Endodermal cell (in vitro differentiated cells): ENCODE data around the gene KLHL18. TPM values are rescaled to one million over a fixed set of nuclear protein-coding genes. Genes with fewer than 3 reads are reported as not detected.
A peak's percentile ranks its signal among the peaks of the same experiment; 100 is the strongest.

Experiments used
- DNase-seq: peaks from one replicate; pipeline ENCODE4 v3.0.0-alpha.2; 2017
- H3K27ac ChIP-seq: 2 replicates; pipeline ENCODE4 v1.5.1; 2013; ENCODE audit warnings: mild to moderate bottlenecking, low read depth, low read length, moderate library complexity
- H3K27me3 ChIP-seq: 2 replicates; pipeline ENCODE4 v1.6.1; 2013; ENCODE audit warnings: mild to moderate bottlenecking, low read length, moderate library complexity; ENCODE audit not compliant: insufficient read depth, control insufficient read depth, poor library complexity, severe bottlenecking
- H3K36me3 ChIP-seq: 2 replicates; pipeline ENCODE4 v1.7.0; 2013; ENCODE audit warnings: mild to moderate bottlenecking, low read length, moderate library complexity; ENCODE audit not compliant: control insufficient read depth, insufficient read depth
- H3K4me1 ChIP-seq: one replicate; pipeline ENCODE4 v1.7.0; 2013; ENCODE audit warnings: low read length; ENCODE audit not compliant: control insufficient read depth, insufficient read depth
- H3K4me3 ChIP-seq: 2 replicates; pipeline ENCODE4 v1.5.1; 2013; ENCODE audit warnings: mild to moderate bottlenecking, low read length, moderate library complexity
- H3K9ac ChIP-seq: 2 replicates; pipeline ENCODE4 v1.6.1; 2013; ENCODE audit warnings: mild to moderate bottlenecking, low read length, moderate library complexity; ENCODE audit not compliant: poor library complexity, severe bottlenecking; ENCODE audit errors: extremely low read depth
- H3K9me3 ChIP-seq: 2 replicates; pipeline ENCODE4 v1.6.1; 2013; ENCODE audit warnings: mild to moderate bottlenecking, low read length, moderate library complexity; ENCODE audit not compliant: control insufficient read depth
- H3K27ac Mint-ChIP-seq: 2 replicates; pipeline ENCODE4 v1.8.0; 2020; ENCODE audit warnings: mixed read lengths
- H3K27me3 Mint-ChIP-seq: 2 replicates; pipeline ENCODE4 v1.8.0; 2021; ENCODE audit warnings: mild to moderate bottlenecking, mixed read lengths; ENCODE audit not compliant: insufficient read depth
- H3K36me3 Mint-ChIP-seq: 2 replicates; pipeline ENCODE4 v1.8.0; 2020; ENCODE audit warnings: low read depth, mixed read lengths
- H3K4me1 Mint-ChIP-seq: 2 replicates; pipeline ENCODE4 v1.8.0; 2020; ENCODE audit warnings: mixed read lengths
- H3K4me3 Mint-ChIP-seq: 2 replicates; pipeline ENCODE4 v1.8.0; 2020; ENCODE audit warnings: mild to moderate bottlenecking, moderate library complexity, mixed read lengths
- H3K9me3 Mint-ChIP-seq: 2 replicates; pipeline ENCODE4 v1.8.0; 2020; ENCODE audit warnings: mild to moderate bottlenecking, mixed read lengths
- CTCF ChIP-seq: fragments of 200-600 bp; sonication (generic); conservative IDR thresholded peaks from 2 replicates; pipeline ENCODE4 v1.5.0; 2021; ENCODE audit warnings: antibody characterized with exemption, mild to moderate bottlenecking
- WGBS, 2 experiments: methylation state at CpG; one replicate each; pipeline versions ENCODE4 v1.1.5 to v1.1.7; 2013; ENCODE audit warnings: missing lambda C conversion rate in 2 of 2, mixed read lengths in 1 of 2; ENCODE audit not compliant: insufficient coverage in 1 of 2, insufficient read length in 1 of 2; 5-methylcytosine and 5-hydroxymethylcytosine counted together
- long read RNA-seq, 4 experiments: library from polyadenylated mRNA in 2 of 4; library from RNA in 1 of 4; library from capped mRNA in 1 of 4; stranded (forward) in 3 of 4; unstranded in 1 of 4; transcript quantifications; one replicate each; pipeline ENCODE4 v2.0.0, GENCODE V29; 2020 to 2021; ENCODE audit warnings: inconsistent platforms in 1 of 4
- polyA plus RNA-seq, 2 experiments: library from polyadenylated mRNA; stranded (reverse); fragments of 50-300 nt; gene quantifications; one replicate each; pipeline ENCODE4 v1.2.3, GENCODE V29; 2013
- total RNA-seq, 2 donors: library from RNA; stranded (reverse); fragmentation: NEBNext Ultra II Directional in 1 of 2; extraction: Animal tissue kit (Norgen Biotek cat#: 25700) in 1 of 2; gene quantifications; 2 replicates in 1 of 2; 3 replicates in 1 of 2; pipeline ENCODE4 v1.2.1, GENCODE V29; 2021

The KLHL18 gene
- 10 to 100 TPM; 20.7 to 28.3 TPM for total RNA-seq
- polyA plus RNA-seq (2013, experiment 1 of 2): 14.5 TPM
- polyA plus RNA-seq (2013, experiment 2 of 2): 16.8 TPM
- long read RNA-seq, experiment 1, full-length matches to known transcripts: 1 of 4 reads
- long read RNA-seq, experiment 1, partial matches to known transcripts: 1 of 4 reads
- long read RNA-seq, experiment 1, other reads (novel, unspliced or antisense): 2 of 4 reads
- long read RNA-seq, experiment 2, full-length matches to known transcripts: 5 of 19 reads
- long read RNA-seq, experiment 2, partial matches to known transcripts: 6 of 19 reads
- long read RNA-seq, experiment 2, other reads (novel, unspliced or antisense): 8 of 19 reads
- long read RNA-seq, experiment 3, full-length matches to known transcripts: 65 of 115 reads
- long read RNA-seq, experiment 3, partial matches to known transcripts: 5 of 115 reads
- long read RNA-seq, experiment 3, other reads (novel, unspliced or antisense): 45 of 115 reads
- long read RNA-seq, experiment 4, partial matches to known transcripts: 1 of 3 reads
- long read RNA-seq, experiment 4, other reads (novel, unspliced or antisense): 1 of 3 reads

GRCh38 chr3:47282424-47283192 is at the start of gene KLHL18, which contains the start of gene KIF9:
KLHL18 (plus strand) TSS chr3:47282944; CDS start chr3:47282966, 22 bp downstream.
KIF9 (minus strand) TSS chr3:47282799; CDS start chr3:47277374, 5,425 bp downstream.
- Mint-ChIP-seq H3K27ac (peak within 1 kb of the TSS; percentile 99), H3K9me3 (no peaks in the 10 kb centered on the region), H3K4me3 (peak within 1 kb of the TSS; percentile 95), H3K27me3 (no peaks in the 10 kb centered on the region), H3K4me1 (peaks cover 13% of the 10 kb centered on the region), H3K36me3 (no peaks in the 10 kb centered on the region)
- TF ChIP-seq CTCF: no peak
- Histone ChIP-seq H3K4me1 (no peaks in the 10 kb centered on the region), H3K27ac (peak within 1 kb of the TSS; percentile 97), H3K27me3 (no peaks in the 10 kb centered on the region), H3K36me3 (peaks cover 14% of the 10 kb centered on the region), H3K9me3 (no peaks in the 10 kb centered on the region), H3K4me3 (peak within 1 kb of the TSS; percentile 99), H3K9ac (peak within 1 kb of the TSS; percentile 97)
- peak; percentile 95 for DNase-seq
- 0% methylated on average over 22 to 82 of the region's 82 CpGs for WGBS, 2 experiments

DNA sequence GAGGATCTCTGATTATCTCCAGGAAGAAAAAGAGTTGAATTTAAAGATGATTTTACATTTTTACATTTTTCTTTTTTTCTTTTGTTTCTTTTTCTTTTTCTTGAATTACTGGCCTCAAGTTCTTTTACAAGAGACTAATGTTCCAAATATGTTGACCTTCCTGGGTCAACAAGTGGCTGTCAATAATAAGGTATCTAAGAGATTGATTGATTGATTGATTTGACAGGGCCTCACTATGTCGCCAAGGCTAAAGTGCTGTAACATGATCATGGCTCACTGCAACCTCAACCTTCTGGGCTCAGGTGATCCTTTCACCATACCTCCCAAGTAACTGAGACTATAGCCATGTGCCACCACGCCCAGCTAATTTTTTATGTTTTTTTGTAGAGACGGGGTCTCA is 44.7 kb upstream of the KLHL18 start:
- H3K27ac Mint-ChIP-seq: no peak overlapping the region
- 92 to 100% methylated on average over 2 to 3 of the region's 3 CpGs for WGBS, 2 experiments
- no peaks in the 10 kb centered on the region for H3K4me1 Mint-ChIP-seq
- no peak overlapping the region for H3K4me3 Mint-ChIP-seq
- H3K36me3 Mint-ChIP-seq: no peaks in the 10 kb centered on the region
- H3K9me3 Mint-ChIP-seq: no peaks in the 10 kb centered on the region
- no peak overlapping the region for H3K4me3 ChIP-seq
- no peaks in the 10 kb centered on the region for H3K4me1 ChIP-seq
- no peak overlapping the region for H3K9ac ChIP-seq
- H3K27ac ChIP-seq: no peak overlapping the region
- no peak for DNase-seq
- TF ChIP-seq CTCF: no peak
- no peaks in the 10 kb centered on the region for H3K27me3 ChIP-seq
- no peaks in the 10 kb centered on the region for H3K9me3 ChIP-seq
- no peaks in the 10 kb centered on the region for H3K36me3 ChIP-seq
- H3K27me3 Mint-ChIP-seq: no peaks in the 10 kb centered on the region

- H3K36me3 Mint-ChIP-seq: no peaks in the 10 kb centered on the region
- Histone ChIP-seq H3K27me3 (no peaks in the 10 kb centered on the region), H3K4me1 (no peaks in the 10 kb centered on the region), H3K9ac (no peak overlapping the region), H3K9me3 (no peaks in the 10 kb centered on the region), H3K27ac (no peak overlapping the region), H3K36me3 (no peaks in the 10 kb centered on the region), H3K4me3 (no peak overlapping the region)
- DNase-seq: no peak
- H3K9me3 Mint-ChIP-seq: no peaks in the 10 kb centered on the region
- H3K4me1 Mint-ChIP-seq: no peaks in the 10 kb centered on the region
- TF ChIP-seq CTCF: no peak
- no peak overlapping the region for H3K27ac Mint-ChIP-seq
- H3K27me3 Mint-ChIP-seq: no peaks in the 10 kb centered on the region
- no peak overlapping the region for H3K4me3 Mint-ChIP-seq
- WGBS, 2 experiments: 92 to 96% methylated on average over 6 of the region's 6 CpGs
Observed at GRCh38 chr3:47239929-47240328, 42.8 kb upstream of the KLHL18 start.
